HG03108 (cell line): Measurements from ENCODE around the gene ERAP2.
"Not testable (repeated sequence)": the region's sequence is repeated elsewhere in the genome, so short reads cannot be mapped to it uniquely, and the experiment has no call there.

ENCODE experiments used
- ATAC-seq: cut with Tn5 transposase; IDR thresholded peaks from one replicate; pipeline ENCODE4 v1.9.1; 2021; ENCODE audit warnings: moderate library complexity; ENCODE audit not compliant: unreplicated experiment

Gene ERAP2

DNA sequence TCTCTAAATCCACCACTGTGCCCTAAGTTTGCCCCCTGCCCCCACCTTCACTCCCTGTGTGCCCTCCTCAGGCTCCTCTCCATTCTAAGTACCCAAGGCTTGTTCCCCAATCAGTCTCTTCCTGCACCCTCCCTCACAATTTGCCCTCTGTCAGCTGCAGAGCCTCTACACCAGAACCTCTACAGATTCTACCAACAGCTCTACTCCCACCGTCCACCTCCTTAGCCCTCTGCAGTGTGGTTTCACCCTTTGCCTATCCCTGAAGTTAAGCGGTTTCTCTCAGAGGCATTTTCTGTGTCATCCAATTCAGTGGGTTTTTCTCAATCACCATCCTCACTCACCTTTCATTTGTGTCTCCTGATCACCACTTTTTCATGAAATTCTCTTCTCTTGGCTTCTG, 13.2 kb upstream of the ERAP2 start:
- ATAC-seq = no peak

- no peak for ATAC-seq
Observed at GRCh38 chr5:96863949-96864584, 12.2 kb upstream of the ERAP2 start.

GRCh38 chr5:96864922-96865530, 11.3 kb upstream of the ERAP2 start:
- ATAC-seq = no peak

DNA sequence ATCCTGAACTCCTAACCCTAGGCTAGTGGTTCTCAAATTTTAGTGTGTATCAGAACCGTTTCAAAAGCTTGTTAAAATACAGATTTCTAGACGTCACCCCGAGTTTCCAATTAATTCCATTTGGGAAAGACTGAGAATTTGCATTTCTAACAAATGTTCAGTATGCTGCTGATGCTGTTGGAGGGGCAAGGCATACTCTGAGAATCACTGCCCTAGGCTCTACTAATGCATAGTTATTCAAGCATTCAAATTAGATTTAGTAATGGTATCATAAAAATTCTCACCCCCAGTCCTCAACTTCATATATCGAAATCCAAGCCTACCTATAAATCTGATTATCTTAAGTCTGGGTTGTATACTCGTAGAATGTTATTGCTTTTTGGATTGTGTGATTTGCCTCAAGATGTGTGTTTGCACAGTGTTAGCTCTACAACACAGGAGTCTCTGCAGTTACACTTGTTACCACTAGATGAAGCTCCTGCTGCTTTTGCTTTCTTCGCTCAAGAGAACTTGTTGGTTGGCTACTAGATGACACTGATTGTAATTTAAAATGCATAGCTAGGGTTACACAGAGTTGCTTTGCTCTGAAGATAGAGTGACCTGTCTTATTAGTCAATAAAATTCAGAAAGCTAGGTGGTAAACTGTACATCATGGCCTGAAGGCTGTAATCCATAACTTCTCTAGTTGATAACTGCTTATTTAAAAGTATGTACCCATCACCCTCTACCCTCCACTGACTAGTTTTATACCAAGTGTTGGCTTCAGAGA, 7.5 kb upstream of the ERAP2 start:
- ATAC-seq = peak; percentile 62

DNA sequence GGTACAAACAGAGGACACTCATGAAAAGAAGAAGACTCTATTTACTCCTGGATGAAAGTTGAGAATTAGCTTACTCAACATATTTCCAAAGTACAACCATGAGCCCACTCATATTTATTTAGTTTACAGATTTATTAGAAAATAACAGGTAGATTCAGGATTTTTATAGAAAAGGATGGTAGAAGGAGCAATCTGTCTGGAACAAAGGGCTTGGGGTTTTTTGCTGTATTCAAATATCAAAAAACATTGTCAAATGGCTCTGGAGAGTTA, 7.0 kb upstream of the ERAP2 start:
- no peak for ATAC-seq

- peak; percentile 70 for ATAC-seq
Observed at GRCh38 chr5:96870094-96871026, 5.9 kb upstream of the ERAP2 start.

- ATAC-seq = no peak
Observed at GRCh38 chr5:96871027-96871399, 5.3 kb upstream of the ERAP2 start.

DNA sequence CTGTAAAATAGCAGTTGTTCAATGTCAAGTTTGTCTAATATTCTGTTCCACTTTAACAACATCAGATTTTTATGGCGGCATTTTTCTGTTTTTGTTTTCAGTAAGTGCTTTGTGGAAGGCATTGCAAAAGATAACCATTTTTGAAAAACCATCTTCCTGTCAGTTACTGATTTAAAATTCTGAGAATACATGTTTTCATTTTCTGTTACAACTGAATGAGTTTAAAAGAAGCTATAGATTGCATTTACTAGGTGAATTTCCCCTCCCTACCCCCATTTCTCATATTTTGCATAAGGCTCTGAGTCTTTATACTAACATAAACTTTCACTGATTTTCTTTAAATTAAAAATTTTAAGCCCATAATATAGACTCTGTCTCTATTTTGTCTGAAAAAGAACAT, 4.6 kb upstream of the ERAP2 start:
- no peak for ATAC-seq

DNA sequence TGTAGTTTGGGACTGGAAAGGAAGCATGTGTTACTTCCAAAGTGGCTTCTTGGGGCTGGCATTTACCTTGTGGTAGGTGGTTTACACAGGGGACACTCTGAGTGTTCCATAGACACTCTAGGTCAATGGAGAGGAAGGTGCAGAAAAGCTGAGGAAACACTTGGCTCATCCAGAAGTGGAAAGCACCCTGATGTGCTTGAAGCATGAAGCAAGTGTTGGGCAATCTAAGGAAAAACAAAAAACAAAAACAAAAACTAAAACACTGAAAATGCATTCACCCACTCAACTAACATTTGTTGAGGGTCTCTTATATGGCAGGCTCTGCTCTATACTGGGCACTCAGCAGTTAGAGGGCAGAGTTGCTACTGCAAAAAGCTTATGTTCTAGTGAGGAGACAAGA, 2.9 kb upstream of the ERAP2 start:
- ATAC-seq = no peak

- ATAC-seq = no peak
Observed at GRCh38 chr5:96874631-96875030, 1.7 kb upstream of the ERAP2 start.

DNA sequence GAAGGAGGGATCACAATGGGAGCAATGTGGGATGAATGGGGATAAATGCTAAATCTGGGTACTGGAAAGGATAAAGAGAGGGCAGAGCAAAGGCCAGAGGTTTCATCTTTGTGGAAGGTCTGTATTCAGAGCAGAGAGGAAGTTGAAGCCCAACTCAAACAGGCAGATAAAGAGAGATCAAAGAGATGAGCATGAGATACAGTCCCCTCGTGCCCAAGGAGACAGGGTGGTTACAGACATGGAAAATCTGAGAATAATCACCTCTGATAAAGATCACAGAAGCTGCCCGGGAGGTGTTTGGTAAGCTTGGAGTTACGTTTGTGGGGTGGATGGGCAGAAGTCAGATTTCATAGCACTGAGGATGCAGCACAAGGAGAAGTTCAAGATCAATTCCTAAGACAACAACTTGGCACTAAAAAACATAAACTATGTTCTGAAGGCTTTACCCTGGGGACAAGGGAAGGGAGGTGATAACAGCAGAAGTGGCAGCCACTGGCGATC, 459 bp upstream of the ERAP2 start:
- ATAC-seq = no peak

DNA sequence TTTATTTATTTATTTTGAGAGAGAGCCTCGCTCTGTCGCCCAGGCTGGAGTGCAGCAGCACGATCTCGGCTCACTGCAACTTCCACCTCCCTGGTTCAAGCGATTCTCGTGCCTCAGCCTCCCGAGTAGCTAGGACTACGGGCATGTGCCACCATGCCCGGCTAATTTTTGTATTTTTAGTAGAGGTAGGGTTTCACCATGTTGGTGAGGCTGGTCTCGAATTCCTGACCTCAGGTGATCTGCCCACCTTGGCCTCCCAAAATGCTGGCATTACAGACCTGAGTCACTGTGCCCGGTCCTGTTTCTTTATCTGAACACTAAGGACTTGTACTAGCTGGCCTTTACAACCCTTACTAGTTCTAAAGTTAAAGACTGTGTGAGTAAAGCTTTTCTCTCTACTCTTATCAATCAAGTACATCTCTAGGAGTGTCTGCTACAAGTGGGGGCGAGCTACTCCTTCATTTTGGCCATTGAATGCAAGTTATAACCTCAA, 723 bp downstream of the ERAP2 start:
- not testable (repeated sequence) for ATAC-seq

DNA sequence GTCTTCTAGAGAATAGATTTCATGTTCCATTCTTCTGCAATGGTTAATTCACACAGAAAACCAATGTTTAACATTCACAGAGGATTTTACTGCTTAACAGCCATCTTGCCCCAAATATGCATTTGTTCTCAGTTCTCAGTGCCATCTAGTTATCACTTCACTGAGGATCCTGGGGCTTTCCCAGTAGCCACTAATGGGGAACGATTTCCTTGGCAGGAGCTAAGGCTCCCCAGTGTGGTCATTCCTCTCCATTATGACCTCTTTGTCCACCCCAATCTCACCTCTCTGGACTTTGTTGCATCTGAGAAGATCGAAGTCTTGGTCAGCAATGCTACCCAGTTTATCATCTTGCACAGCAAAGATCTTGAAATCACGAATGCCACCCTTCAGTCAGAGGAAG, 3.4 kb downstream of the ERAP2 start:
- ATAC-seq = no peak

- no peak for ATAC-seq
Observed at GRCh38 chr5:96880444-96881164, 4.3 kb downstream of the ERAP2 start.

DNA sequence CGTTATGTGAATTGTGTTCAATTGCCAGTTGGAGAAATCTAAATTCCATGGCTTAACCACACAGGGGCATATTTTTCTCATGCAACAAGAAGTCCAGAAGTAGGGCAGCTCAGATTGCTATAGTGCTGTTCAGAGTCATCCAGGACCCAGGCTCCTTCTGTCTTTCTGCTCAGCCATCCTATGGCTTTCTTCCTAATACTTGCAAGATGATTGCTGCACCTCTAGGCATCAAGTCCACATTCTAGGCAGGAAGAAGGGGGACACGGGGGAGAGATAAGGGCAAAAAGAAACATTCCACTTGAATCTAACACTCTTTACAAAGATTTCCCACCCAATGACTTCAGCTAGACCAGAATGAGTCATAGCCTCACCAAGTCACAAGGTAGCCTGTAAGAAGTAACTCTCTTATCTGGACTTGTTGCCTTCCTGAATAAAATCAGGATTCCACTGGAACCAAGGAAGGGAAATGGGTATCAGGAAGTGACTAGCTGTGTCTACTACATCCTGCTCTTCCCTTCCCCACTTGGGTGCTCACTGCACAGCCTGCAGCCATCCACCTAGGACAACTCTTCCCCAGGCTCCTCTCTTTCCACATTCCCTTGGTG, 5.3 kb downstream of the ERAP2 start:
- ATAC-seq = no peak

- no peak for ATAC-seq
Observed at GRCh38 chr5:96883871-96884270, 7.6 kb downstream of the ERAP2 start.

- ATAC-seq = no peak
Observed at GRCh38 chr5:96884995-96885394, 8.7 kb downstream of the ERAP2 start.

DNA sequence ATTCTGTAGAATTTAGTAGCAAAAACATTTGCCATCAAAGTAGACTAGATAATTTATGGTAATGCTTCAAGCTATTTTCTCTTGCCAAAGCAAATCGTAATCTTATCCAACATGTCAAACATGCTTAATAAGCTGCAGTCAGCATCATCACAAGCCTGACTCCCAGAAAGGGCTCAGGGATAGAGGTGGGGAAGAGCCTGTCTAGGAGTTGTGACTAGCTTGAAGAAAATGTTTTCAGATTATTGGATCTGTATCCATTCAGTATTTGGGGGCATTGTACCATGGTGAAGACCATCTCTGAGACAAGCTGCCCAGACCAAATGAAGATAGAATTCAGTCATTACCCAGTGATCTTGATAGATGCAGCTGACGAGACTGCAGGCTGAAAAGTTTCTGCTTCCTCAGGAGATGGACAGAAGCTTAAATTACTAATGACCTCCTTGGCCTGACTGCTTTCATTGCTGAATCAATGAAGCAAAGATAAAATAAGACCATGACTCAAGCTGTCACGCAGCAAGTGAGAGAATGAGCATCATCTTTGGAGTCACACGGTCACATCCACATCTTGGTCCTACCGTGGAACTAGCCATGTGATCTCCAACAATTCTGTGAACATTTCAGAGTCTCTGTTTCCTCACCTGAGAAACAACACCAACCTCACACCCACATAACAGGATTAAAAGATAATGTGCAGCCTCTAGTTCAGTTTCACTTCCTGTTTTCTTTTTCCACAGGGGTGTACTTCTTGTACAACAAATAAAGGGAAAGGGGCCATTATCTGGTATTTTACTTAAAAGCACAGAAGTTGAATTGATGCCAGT, 9.4 kb downstream of the ERAP2 start:
- ATAC-seq = peak; percentile 77

DNA sequence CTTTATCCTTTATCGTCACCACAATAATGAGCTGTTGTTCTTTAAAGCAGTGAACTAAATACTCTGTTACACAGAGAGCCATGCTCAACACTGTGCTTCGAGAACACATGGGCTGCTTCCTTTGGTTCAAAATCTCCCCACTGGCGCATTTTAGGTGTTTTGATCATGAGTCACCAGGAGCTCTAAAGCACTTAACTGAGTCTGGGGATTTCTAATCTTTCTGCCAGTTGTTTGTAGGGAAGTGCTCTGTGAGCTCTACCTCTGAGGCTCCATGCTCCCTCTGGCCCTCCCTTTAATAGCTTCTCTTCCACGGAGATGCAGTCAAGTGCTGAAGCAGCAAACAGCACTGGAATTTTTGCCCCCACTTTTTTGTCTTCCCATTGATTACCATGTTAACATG, 17.0 kb downstream of the ERAP2 start:
- no peak for ATAC-seq
